OCI-LY7 (cell line): ENCODE results near the gene GNG12.

Source experiments
- EZH2phosphoT487 ChIP-seq: fragments of 200-600 bp; sonication (generic); IDR thresholded peaks from 2 replicates; pipeline ENCODE4 v1.6.1; 2018; ENCODE audit warnings: low read depth, borderline replicate concordance, mild to moderate bottlenecking, mixed run types, antibody characterized with exemption, low read length, moderate library complexity, mixed read lengths
- TF ChIP-seq, protein P1 (sequence below): fragments of 200-600 bp; sonication (generic); conservative IDR thresholded peaks from 2 replicates; pipeline ENCODE4 v1.5.1; 2014; ENCODE audit warnings: mild to moderate bottlenecking, antibody characterized with exemption, low read length, moderate library complexity, mixed read lengths

DNA sequence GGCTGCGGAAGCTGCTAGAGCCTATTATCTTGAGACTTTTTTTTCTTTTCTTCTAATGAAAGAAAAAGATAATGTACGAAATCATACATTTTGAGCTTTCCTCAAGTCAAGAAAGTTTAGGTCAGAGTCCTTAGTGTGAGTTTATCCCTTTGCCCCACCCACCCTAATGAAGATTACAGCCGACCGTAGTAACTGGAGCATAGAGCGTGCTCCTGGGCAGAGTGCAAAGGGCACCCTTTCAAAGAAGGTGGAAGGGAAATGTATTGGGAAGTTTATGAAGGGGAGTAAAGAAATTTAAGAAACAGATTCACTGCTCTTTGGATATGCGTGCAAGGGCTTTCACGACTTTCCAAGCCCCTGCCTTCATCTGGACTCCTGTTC lies 17.2 kb downstream of the GNG12 start:
- TF ChIP-seq, protein P1, sequence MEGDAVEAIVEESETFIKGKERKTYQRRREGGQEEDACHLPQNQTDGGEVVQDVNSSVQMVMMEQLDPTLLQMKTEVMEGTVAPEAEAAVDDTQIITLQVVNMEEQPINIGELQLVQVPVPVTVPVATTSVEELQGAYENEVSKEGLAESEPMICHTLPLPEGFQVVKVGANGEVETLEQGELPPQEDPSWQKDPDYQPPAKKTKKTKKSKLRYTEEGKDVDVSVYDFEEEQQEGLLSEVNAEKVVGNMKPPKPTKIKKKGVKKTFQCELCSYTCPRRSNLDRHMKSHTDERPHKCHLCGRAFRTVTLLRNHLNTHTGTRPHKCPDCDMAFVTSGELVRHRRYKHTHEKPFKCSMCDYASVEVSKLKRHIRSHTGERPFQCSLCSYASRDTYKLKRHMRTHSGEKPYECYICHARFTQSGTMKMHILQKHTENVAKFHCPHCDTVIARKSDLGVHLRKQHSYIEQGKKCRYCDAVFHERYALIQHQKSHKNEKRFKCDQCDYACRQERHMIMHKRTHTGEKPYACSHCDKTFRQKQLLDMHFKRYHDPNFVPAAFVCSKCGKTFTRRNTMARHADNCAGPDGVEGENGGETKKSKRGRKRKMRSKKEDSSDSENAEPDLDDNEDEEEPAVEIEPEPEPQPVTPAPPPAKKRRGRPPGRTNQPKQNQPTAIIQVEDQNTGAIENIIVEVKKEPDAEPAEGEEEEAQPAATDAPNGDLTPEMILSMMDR, result no peak
- TF ChIP-seq EZH2phosphoT487, result no peak
